HCT116 (cell line): ENCODE measurements around the gene MME. TPM values are rescaled to one million over a fixed set of nuclear protein-coding genes. Genes with fewer than 3 reads are reported as not detected.

Source experiments
- ATAC-seq: fragments of 200-7000 bp; cut with Tn5 transposase; 2 replicates; pipeline ENCODE4 v1.9.1; 2020; ENCODE audit warnings: mild to moderate bottlenecking, moderate library complexity
- BruUV-seq: library from RNA; stranded (reverse); fragments of 400-500 nt; replicated peaks from 2 replicates; lab custom pipeline; 2021; lab: Mats Ljungman, UMichigan
- CTCF ChIA-PET: fragments of 300-600 bp; sonication (Branson Sonifier 250); formaldehyde crosslinking; loops from one replicate; lab custom pipeline; 2021; ENCODE audit warnings: antibody characterized with exemption; lab: Charles Lee
- POLR2A ChIA-PET: fragments of 300-600, 350-600 bp; sonication (Branson Sonifier 250); formaldehyde crosslinking; loops from one replicate; lab custom pipeline; 2021; ENCODE audit warnings: antibody characterized with exemption; lab: Charles Lee
- RAD21 ChIA-PET, 2 experiments: fragments of 300-600 bp; sonication (Branson Sonifier 250); formaldehyde crosslinking; loops; one replicate each; lab custom pipeline; 2023; ENCODE audit warnings: low total read pairs in 2 of 2; ENCODE audit not compliant: uncharacterized antibody in 2 of 2, unreplicated experiment in 2 of 2, low non-redundant PET in 1 of 2; lab: Charles Lee
- DNase-seq: peaks from one replicate; pipeline ENCODE4 v3.0.0-alpha.2; 2010; ENCODE audit warnings: low read depth, low spot score
- H2AFZ ChIP-seq: fragments of 200-600 bp; shearing (Covaris generic), sonication (generic); 2 replicates; pipeline ENCODE4 v1.6.1; 2017; ENCODE audit warnings: low read depth, mixed run types, mixed read lengths, antibody characterized with exemption, low read length; ENCODE audit not compliant: poor library complexity, severe bottlenecking
- H3K27ac ChIP-seq: 2 replicates; pipeline ENCODE4 v1.5.1; 2012; ENCODE audit warnings: low read depth, low read length
- H3K27me3 ChIP-seq: fragments of 200-600 bp; sonication (generic); 2 replicates; pipeline ENCODE4 v1.6.1; 2016; ENCODE audit warnings: mixed run types, low read length, mixed read lengths; ENCODE audit not compliant: insufficient read depth
- H3K36me3 ChIP-seq, 2 experiments: fragments of 200-500 bp in 1 of 2; fragments of 200-600 bp in 1 of 2; sonication (Bioruptor generic) in 1 of 2; sonication (generic) in 1 of 2; 2 replicates each; pipeline versions ENCODE4 v1.5.1 to v1.6.1; 2014 to 2016; ENCODE audit warnings: low read length in 2 of 2, inconsistent platforms in 1 of 2, mixed read lengths in 1 of 2, mixed run types in 1 of 2; ENCODE audit not compliant: insufficient read depth in 2 of 2, control insufficient read depth in 1 of 2
- H3K4me1 ChIP-seq, 2 experiments: fragments of 200-600 bp in 1 of 2; sonication (generic) in 1 of 2; 2 replicates each; pipeline versions ENCODE4 v1.5.1 to v1.6.1; 2012 to 2017; ENCODE audit warnings: low read length in 2 of 2, inconsistent platforms in 1 of 2, mild to moderate bottlenecking in 1 of 2, mixed read lengths in 1 of 2, mixed run types in 1 of 2, moderate library complexity in 1 of 2; ENCODE audit not compliant: insufficient read depth in 2 of 2, control insufficient read depth in 1 of 2
- H3K4me2 ChIP-seq: fragments of 200-600 bp; sonication (generic); 2 replicates; pipeline ENCODE4 v1.6.1; 2017; ENCODE audit warnings: mixed run types, low read length, mixed read lengths
- H3K4me3 ChIP-seq, 2 experiments: fragments of 200-600 bp in 1 of 2; sonication (generic) in 1 of 2; replicated peaks in 1 of 2; 2 replicates each; pipeline ENCODE4 v1.5.1; 2011 to 2016; ENCODE audit warnings: low read length in 2 of 2, control low read depth in 1 of 2, low read depth in 1 of 2, mild to moderate bottlenecking in 1 of 2, mixed read lengths in 1 of 2, mixed run types in 1 of 2
- H3K79me2 ChIP-seq: fragments of 200-600 bp; sonication (generic); 2 replicates; pipeline ENCODE4 v1.6.1; 2017; ENCODE audit warnings: mild to moderate bottlenecking, mixed run types, low read length, moderate library complexity, mixed read lengths; ENCODE audit not compliant: insufficient read depth
- H3K9ac ChIP-seq: fragments of 200-600 bp; sonication (generic); 2 replicates; pipeline ENCODE4 v1.6.1; 2016; ENCODE audit warnings: low read length, mixed read lengths
- H3K9me2 ChIP-seq: fragments of 200-600 bp; sonication (generic), shearing (Covaris generic); 2 replicates; pipeline ENCODE4 v1.6.1; 2017; ENCODE audit warnings: mixed run types, mild to moderate bottlenecking, moderate library complexity; ENCODE audit not compliant: insufficient read depth
- H3K9me3 ChIP-seq, 2 experiments: fragments of 200-500 bp in 1 of 2; fragments of 200-600 bp in 1 of 2; sonication (Bioruptor generic) in 1 of 2; sonication (generic) in 1 of 2; 2 replicates each; pipeline ENCODE4 v1.6.1; 2014 to 2017; ENCODE audit warnings: low read length in 2 of 2, mixed read lengths in 2 of 2, inconsistent platforms in 1 of 2, low read depth in 1 of 2, mild to moderate bottlenecking in 1 of 2, mixed run types in 1 of 2, moderate library complexity in 1 of 2; ENCODE audit not compliant: control insufficient read depth in 1 of 2, insufficient read depth in 1 of 2
- H4K20me1 ChIP-seq: fragments of 200-600 bp; sonication (generic), shearing (Covaris generic); 2 replicates; pipeline ENCODE4 v1.6.1; 2017; ENCODE audit warnings: mixed run types, mild to moderate bottlenecking, moderate library complexity; ENCODE audit not compliant: insufficient read depth
- CBX3 ChIP-seq: IDR thresholded peaks from 2 replicates; pipeline ENCODE4 v1.6.1; 2012; ENCODE audit warnings: low read depth
- EGR1 ChIP-seq: IDR thresholded peaks from 2 replicates; pipeline ENCODE4 v1.6.1; 2012; ENCODE audit warnings: low read depth
- ELF1 ChIP-seq: IDR thresholded peaks from 2 replicates; pipeline ENCODE4 v1.6.1; 2012; ENCODE audit warnings: low read depth, borderline replicate concordance
- EZH2 ChIP-seq: fragments of 200-600 bp; sonication (generic); IDR thresholded peaks from 2 replicates; pipeline ENCODE4 v1.6.1; 2017; ENCODE audit warnings: antibody characterized with exemption, mixed run types
- EZH2phosphoT487 ChIP-seq: fragments of 200-600 bp; IDR thresholded peaks from 2 replicates; pipeline ENCODE4 v1.6.1; 2018; ENCODE audit warnings: antibody characterized with exemption, borderline replicate concordance
- JUND ChIP-seq: IDR thresholded peaks from 2 replicates; pipeline ENCODE4 v1.6.1; 2012
- POLR2A ChIP-seq: IDR thresholded peaks from 2 replicates; pipeline ENCODE4 v1.7.0; 2011; ENCODE audit warnings: borderline replicate concordance; ENCODE audit not compliant: insufficient read depth, insufficient read length; ENCODE audit errors: extremely low read depth
- POLR2AphosphoS5 ChIP-seq: IDR thresholded peaks from 2 replicates; pipeline ENCODE4 v1.6.1; 2011; ENCODE audit warnings: mild to moderate bottlenecking, low read depth, low read length, moderate library complexity
- RAD21 ChIP-seq: IDR thresholded peaks from 2 replicates; pipeline ENCODE4 v1.6.1; 2012; ENCODE audit warnings: low read depth, mild to moderate bottlenecking
- SIN3A ChIP-seq: IDR thresholded peaks from 2 replicates; pipeline ENCODE4 v1.6.1; 2012; ENCODE audit warnings: low read depth
- SP1 ChIP-seq: IDR thresholded peaks from 2 replicates; pipeline ENCODE4 v1.6.1; 2012; ENCODE audit warnings: low read depth
- TCF7L2 ChIP-seq: IDR thresholded peaks from 2 replicates; pipeline ENCODE4 v1.7.0; 2011; ENCODE audit warnings: borderline replicate concordance, inconsistent platforms; ENCODE audit not compliant: insufficient read depth, insufficient read length; ENCODE audit errors: extremely low read depth
- YY1 ChIP-seq: IDR thresholded peaks from 2 replicates; pipeline ENCODE4 v1.6.1; 2011; ENCODE audit warnings: low read length, low read depth, moderate library complexity, mild to moderate bottlenecking; ENCODE audit not compliant: insufficient replicate concordance; ENCODE audit errors: extremely low read depth
- ZNF274 ChIP-seq: fragments of 200-500 bp; sonication (Bioruptor generic); IDR thresholded peaks from 2 replicates; pipeline ENCODE4 v1.6.1; 2014; ENCODE audit warnings: mild to moderate bottlenecking, low read depth, low read length, inconsistent platforms
- intact Hi-C: fragments of 100-400 bp; cut with micrococcal nuclease; formaldehyde crosslinking; loops from 2 replicates; pipeline ENCODE4 v1.10.0; 2022
- total RNA-seq: library from RNA; stranded (reverse); gene quantifications from one replicate; pipeline ENCODE4 v1.2.1, GENCODE V29; 2021; ENCODE audit not compliant: unreplicated experiment
- TF ChIP-seq, protein P1 (sequence below), 3 experiments: fragments of 200-600 bp in 1 of 3; sonication (generic) in 1 of 3; IDR thresholded peaks in 2 of 3; conservative IDR thresholded peaks in 1 of 3; 2 replicates each; pipeline ENCODE4 v1.5.1; 2012 to 2017; ENCODE audit warnings: low read depth in 2 of 3, low read length in 2 of 3, antibody characterized with exemption in 1 of 3, borderline replicate concordance in 1 of 3, control low read depth in 1 of 3, mild to moderate bottlenecking in 1 of 3, mixed read lengths in 1 of 3, mixed run types in 1 of 3, moderate library complexity in 1 of 3; ENCODE audit not compliant: insufficient read depth in 1 of 3
- TF ChIP-seq, protein P2 (sequence below): IDR thresholded peaks from 2 replicates; pipeline ENCODE4 v1.6.1; 2012; ENCODE audit warnings: low read depth

MME gene
- total RNA-seq, 1 experiment from 2014 or later = 0.34 TPM

DNA sequence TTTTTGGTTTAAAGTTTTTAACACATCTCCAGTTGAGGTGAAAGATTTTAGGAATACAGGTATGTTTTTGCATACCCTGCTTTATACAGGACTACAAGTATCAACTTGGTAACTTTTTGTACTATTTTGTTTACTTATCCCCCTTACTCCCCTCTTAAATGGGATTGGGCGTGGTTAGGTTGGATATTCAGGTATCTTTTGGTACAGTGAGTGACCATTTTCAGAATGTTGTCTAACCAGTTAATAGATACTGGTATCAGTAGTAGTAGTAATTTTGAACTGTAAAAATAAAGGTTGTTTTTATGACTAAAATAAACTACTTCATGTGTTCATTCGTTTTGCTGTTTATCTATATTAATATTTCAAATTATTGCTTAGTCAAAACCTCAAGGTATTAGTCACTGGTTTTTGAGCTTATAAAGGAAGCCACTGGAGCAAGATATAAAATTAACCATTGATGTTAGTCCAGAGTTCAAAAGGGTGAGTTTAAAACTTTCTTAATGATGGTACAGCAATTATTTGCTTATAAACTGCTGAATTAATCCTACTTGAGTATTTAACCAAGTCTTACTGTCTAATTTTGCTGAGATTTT is 3.3 kb downstream of the MME start:
- DNase-seq (no peak), ATAC-seq (no peak)
- H3K4me2 ChIP-seq = no peak overlapping the region
- no peak overlapping the region for H3K9ac ChIP-seq
- no peaks in the 10 kb centered on the region for H3K79me2 ChIP-seq
- H2AFZ ChIP-seq = no peak overlapping the region
- BruUV-seq = no TSS peak
- H3K9me2 ChIP-seq = no peaks in the 10 kb centered on the region
- H3K4me1 ChIP-seq = no peaks in the 10 kb centered on the region
- TF ChIP-seq TCF7L2 = no peak
- TF ChIP-seq, protein P1, sequence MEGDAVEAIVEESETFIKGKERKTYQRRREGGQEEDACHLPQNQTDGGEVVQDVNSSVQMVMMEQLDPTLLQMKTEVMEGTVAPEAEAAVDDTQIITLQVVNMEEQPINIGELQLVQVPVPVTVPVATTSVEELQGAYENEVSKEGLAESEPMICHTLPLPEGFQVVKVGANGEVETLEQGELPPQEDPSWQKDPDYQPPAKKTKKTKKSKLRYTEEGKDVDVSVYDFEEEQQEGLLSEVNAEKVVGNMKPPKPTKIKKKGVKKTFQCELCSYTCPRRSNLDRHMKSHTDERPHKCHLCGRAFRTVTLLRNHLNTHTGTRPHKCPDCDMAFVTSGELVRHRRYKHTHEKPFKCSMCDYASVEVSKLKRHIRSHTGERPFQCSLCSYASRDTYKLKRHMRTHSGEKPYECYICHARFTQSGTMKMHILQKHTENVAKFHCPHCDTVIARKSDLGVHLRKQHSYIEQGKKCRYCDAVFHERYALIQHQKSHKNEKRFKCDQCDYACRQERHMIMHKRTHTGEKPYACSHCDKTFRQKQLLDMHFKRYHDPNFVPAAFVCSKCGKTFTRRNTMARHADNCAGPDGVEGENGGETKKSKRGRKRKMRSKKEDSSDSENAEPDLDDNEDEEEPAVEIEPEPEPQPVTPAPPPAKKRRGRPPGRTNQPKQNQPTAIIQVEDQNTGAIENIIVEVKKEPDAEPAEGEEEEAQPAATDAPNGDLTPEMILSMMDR (IDR thresholded peaks at IDR 0.05 in 2 of 3, conservative IDR thresholded peaks at IDR 0.05 in 1 of 3; ENCODE audit: borderline replicate concordance in 1 of 3, insufficient read depth in 1 of 3, low read depth in 2 of 3, low read length in 2 of 3) = no peak
- no peak for TF ChIP-seq ZNF274
- TF ChIP-seq SIN3A = no peak
- no peak for TF ChIP-seq SP1
- TF ChIP-seq CBX3 = no peak
- TF ChIP-seq EGR1 = no peak
- H4K20me1 ChIP-seq = no peaks in the 10 kb centered on the region
- H3K27me3 ChIP-seq = no peaks in the 10 kb centered on the region
- H3K9me3 ChIP-seq = no peaks in the 10 kb centered on the region
- CTCF ChIA-PET = no interaction called here
- intact Hi-C loops = no loop called here
- no peak overlapping the region for H3K4me3 ChIP-seq
- POLR2A ChIA-PET = no interaction called here
- no peak overlapping the region for H3K27ac ChIP-seq
- RAD21 ChIA-PET = no interaction called here
- no peaks in the 10 kb centered on the region for H3K36me3 ChIP-seq

DNA sequence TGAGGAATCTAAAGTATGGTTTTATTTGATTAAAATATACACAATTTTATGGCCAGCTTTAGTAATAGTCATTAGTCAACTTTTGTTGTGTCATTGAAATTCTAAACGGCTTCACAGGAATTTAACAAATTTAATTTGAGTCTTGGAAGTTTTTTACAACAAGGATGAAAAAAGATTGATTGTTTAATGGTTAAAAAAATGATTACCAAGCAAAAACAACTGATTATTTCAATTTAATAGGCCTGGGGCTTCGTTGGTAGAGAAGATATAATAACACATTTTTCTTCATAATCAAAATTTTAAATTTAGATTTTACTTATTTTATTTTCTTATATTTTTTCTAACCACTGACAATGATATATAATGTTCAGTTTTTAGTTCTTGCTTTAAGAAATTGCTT is 4.4 kb downstream of the MME start:
- intact Hi-C loops = no loop called here
- H3K79me2 ChIP-seq = no peaks in the 10 kb centered on the region
- no peak for DNase-seq
- no peaks in the 10 kb centered on the region for H3K9me3 ChIP-seq
- no peak overlapping the region for H2AFZ ChIP-seq
- POLR2A ChIA-PET = no interaction called here
- H3K27me3 ChIP-seq = no peaks in the 10 kb centered on the region
- H3K4me3 ChIP-seq = no peak overlapping the region
- no TSS peak for BruUV-seq
- CTCF ChIA-PET = no interaction called here
- no peaks in the 10 kb centered on the region for H4K20me1 ChIP-seq
- RAD21 ChIA-PET = no interaction called here
- no peaks in the 10 kb centered on the region for H3K9me2 ChIP-seq
- H3K4me1 ChIP-seq = no peaks in the 10 kb centered on the region
- no peaks in the 10 kb centered on the region for H3K36me3 ChIP-seq
- H3K9ac ChIP-seq = no peak overlapping the region
- no peak for ATAC-seq
- no peak overlapping the region for H3K27ac ChIP-seq
- H3K4me2 ChIP-seq = no peak overlapping the region
- TF ChIP-seq RAD21 (no peak), POLR2A (no peak), TCF7L2 (no peak), ELF1 (no peak), SIN3A (no peak), EZH2 (no peak), EZH2phosphoT487 (no peak), POLR2AphosphoS5 (no peak), EGR1 (no peak), JUND (no peak), YY1 (no peak), CBX3 (no peak)
- TF ChIP-seq, protein P2, sequence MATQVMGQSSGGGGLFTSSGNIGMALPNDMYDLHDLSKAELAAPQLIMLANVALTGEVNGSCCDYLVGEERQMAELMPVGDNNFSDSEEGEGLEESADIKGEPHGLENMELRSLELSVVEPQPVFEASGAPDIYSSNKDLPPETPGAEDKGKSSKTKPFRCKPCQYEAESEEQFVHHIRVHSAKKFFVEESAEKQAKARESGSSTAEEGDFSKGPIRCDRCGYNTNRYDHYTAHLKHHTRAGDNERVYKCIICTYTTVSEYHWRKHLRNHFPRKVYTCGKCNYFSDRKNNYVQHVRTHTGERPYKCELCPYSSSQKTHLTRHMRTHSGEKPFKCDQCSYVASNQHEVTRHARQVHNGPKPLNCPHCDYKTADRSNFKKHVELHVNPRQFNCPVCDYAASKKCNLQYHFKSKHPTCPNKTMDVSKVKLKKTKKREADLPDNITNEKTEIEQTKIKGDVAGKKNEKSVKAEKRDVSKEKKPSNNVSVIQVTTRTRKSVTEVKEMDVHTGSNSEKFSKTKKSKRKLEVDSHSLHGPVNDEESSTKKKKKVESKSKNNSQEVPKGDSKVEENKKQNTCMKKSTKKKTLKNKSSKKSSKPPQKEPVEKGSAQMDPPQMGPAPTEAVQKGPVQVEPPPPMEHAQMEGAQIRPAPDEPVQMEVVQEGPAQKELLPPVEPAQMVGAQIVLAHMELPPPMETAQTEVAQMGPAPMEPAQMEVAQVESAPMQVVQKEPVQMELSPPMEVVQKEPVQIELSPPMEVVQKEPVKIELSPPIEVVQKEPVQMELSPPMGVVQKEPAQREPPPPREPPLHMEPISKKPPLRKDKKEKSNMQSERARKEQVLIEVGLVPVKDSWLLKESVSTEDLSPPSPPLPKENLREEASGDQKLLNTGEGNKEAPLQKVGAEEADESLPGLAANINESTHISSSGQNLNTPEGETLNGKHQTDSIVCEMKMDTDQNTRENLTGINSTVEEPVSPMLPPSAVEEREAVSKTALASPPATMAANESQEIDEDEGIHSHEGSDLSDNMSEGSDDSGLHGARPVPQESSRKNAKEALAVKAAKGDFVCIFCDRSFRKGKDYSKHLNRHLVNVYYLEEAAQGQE = no peak
